PC-3 (cell line): ENCODE measurements around the gene TMEM18.

Experiments used
- EZH2 ChIP-seq: fragments of 300-600 bp; sonication (generic); IDR thresholded peaks from one replicate; pipeline ENCODE4 v1.6.1; 2017; ENCODE audit warnings: antibody characterized with exemption, mild to moderate bottlenecking, low read length; ENCODE audit not compliant: unreplicated experiment
- EZH2phosphoT487 ChIP-seq: fragments of 300-600 bp; sonication (generic); IDR thresholded peaks from 2 replicates; pipeline ENCODE4 v1.6.1; 2018; ENCODE audit warnings: mild to moderate bottlenecking, antibody characterized with exemption, low read length, borderline replicate concordance
- TF ChIP-seq, protein P1 (sequence below): fragments of 300-600 bp; sonication (generic); conservative IDR thresholded peaks from 2 replicates; pipeline ENCODE4 v1.5.1; 2017; ENCODE audit warnings: antibody characterized with exemption, low read depth, mild to moderate bottlenecking, low read length

GRCh38 chr2:658426-658825, 18.8 kb downstream of the TMEM18 start:
- TF ChIP-seq, protein P1, sequence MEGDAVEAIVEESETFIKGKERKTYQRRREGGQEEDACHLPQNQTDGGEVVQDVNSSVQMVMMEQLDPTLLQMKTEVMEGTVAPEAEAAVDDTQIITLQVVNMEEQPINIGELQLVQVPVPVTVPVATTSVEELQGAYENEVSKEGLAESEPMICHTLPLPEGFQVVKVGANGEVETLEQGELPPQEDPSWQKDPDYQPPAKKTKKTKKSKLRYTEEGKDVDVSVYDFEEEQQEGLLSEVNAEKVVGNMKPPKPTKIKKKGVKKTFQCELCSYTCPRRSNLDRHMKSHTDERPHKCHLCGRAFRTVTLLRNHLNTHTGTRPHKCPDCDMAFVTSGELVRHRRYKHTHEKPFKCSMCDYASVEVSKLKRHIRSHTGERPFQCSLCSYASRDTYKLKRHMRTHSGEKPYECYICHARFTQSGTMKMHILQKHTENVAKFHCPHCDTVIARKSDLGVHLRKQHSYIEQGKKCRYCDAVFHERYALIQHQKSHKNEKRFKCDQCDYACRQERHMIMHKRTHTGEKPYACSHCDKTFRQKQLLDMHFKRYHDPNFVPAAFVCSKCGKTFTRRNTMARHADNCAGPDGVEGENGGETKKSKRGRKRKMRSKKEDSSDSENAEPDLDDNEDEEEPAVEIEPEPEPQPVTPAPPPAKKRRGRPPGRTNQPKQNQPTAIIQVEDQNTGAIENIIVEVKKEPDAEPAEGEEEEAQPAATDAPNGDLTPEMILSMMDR: no peak
- TF ChIP-seq EZH2phosphoT487 (no peak), EZH2 (no peak)
